SIG-M5 (cell line): ENCODE data around the gene PTDSS2.
"Not testable (repeated sequence)": the region's sequence is repeated elsewhere in the genome, so short reads cannot be mapped to it uniquely, and the experiment has no call there.

Source experiments
- DNase-seq: peaks from one replicate; lab custom pipeline; 2025; lab: John Stamatoyannopoulos, UW

The PTDSS2 gene

GRCh38 chr11:431921-432320, 18.2 kb upstream of the PTDSS2 start:
- no peak for DNase-seq

- no peak for DNase-seq
Measured at GRCh38 chr11:432501-433100, 17.5 kb upstream of the PTDSS2 start.

- no peak for DNase-seq
Measured at GRCh38 chr11:433111-433510, 17.0 kb upstream of the PTDSS2 start.

GRCh38 chr11:433641-434040, 16.4 kb upstream of the PTDSS2 start:
- DNase-seq, result no peak

GRCh38 chr11:434496-434895, 15.6 kb upstream of the PTDSS2 start:
- DNase-seq, result no peak

GRCh38 chr11:434999-435740, 14.9 kb upstream of the PTDSS2 start:
- DNase-seq, result not testable (repeated sequence)

GRCh38 chr11:437228-437870, 12.7 kb upstream of the PTDSS2 start:
- no peak for DNase-seq

- no peak for DNase-seq
Measured at GRCh38 chr11:438101-438844, 11.8 kb upstream of the PTDSS2 start.

- DNase-seq, result no peak
Measured at GRCh38 chr11:439315-440064, 10.6 kb upstream of the PTDSS2 start.

- DNase-seq, result no peak
Measured at GRCh38 chr11:440065-441042, 9.7 kb upstream of the PTDSS2 start.

GRCh38 chr11:441043-441417, 9.0 kb upstream of the PTDSS2 start:
- DNase-seq, result no peak

- no peak for DNase-seq
Measured at GRCh38 chr11:441418-442274, 8.4 kb upstream of the PTDSS2 start, which contains the start of gene ANO9. Gene ANO9, minus strand, starts transcription at chr11:442011. Its CDS starts 85 bp downstream, at chr11:441926.

- no peak for DNase-seq
Measured at GRCh38 chr11:442611-443081, 7.4 kb upstream of the PTDSS2 start.

GRCh38 chr11:443542-444199, 6.4 kb upstream of the PTDSS2 start:
- no peak for DNase-seq

GRCh38 chr11:444396-445144, 5.5 kb upstream of the PTDSS2 start:
- DNase-seq, result no peak

- no peak for DNase-seq
Measured at GRCh38 chr11:445765-446588, 4.1 kb upstream of the PTDSS2 start.

- DNase-seq, result no peak
Measured at GRCh38 chr11:446891-447290, 3.2 kb upstream of the PTDSS2 start.
